ENCODE data around the gene SIAH2. TPM values are rescaled to one million over a fixed set of nuclear protein-coding genes. Genes with fewer than 3 reads are reported as not detected.

SIAH2 gene
- total and polyA plus RNA-seq, 2 of the 8 experiments (the other 6 are each of a cell fraction or from before 2014, with no cell fraction given) = 23.9 to 34.2 TPM

DNA sequence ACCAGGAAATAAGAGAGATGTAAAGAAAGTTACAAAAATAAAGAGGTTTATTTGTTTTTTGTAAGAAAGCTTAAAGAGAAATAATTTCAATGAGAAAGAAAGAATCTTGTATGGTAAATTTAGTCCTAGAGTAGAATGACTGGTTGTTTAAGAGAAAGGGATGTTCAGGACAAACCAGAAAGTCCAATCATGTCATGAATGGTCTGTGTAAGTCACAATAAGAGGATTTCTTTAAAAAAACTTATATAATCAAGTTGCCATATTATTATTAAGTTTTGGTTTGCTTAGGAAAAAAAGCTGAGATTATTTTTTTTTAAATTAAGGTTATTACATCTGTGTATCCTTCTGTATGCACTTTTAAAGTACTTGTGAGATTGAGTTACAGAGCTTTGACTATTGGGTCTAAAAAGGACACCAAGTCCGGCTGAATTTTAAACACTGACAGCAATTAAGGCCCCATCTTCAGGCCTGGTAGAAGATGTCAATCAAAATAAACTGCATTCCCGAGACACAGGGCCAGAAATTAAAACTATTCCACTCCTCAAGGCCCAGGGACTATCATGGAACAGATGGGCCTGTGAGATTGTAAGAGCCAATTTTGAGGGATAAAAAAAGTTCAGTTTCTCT, 71.4 kb downstream of the SIAH2 start (continued):
- TF ChIP-seq BCL11A (IDR thresholded peaks at IDR 0.05; ENCODE audit: low read depth in 2 of 2, low read length in 2 of 2) (no peak), ZNF274 (IDR thresholded peaks at IDR 0.05; ENCODE audit: borderline replicate concordance, extremely low read depth, low read length) (no peak), BRCA1 (IDR thresholded peaks at IDR 0.05; ENCODE audit: low read depth, low read length) (no peak), SRF (IDR thresholded peaks at IDR 0.05; ENCODE audit: low read depth, low read length) (no peak), CTBP2 (IDR thresholded peaks at IDR 0.05; ENCODE audit: borderline replicate concordance, insufficient read depth, insufficient read length, low read length) (no peak), NANOG (IDR thresholded peaks at IDR 0.05; ENCODE audit: insufficient read depth, low read depth, low read length, poor library complexity, severe bottlenecking) (no peak)

Other genes with a start within 250 kb of the SIAH2 start
- gene SERP1, start 216.7 kb downstream of the SIAH2 start, total RNA-seq (2021; fragmentation: NEBNext Ultra II Directional; extraction: Animal tissue kit (Norgen Biotek cat#: 25700)) = 98.2 and 111 TPM in 2 replicates
- 90.3 and 167 TPM in 2 replicates for gene SERP1, start 216.7 kb downstream of the SIAH2 start, polyA plus RNA-seq (2011; rRNA removed)
- gene EIF2A, start 216.4 kb downstream of the SIAH2 start, total RNA-seq (2021; fragmentation: NEBNext Ultra II Directional; extraction: Animal tissue kit (Norgen Biotek cat#: 25700)) = 87.5 and 91.6 TPM in 2 replicates
- 32.1 and 59.3 TPM in 2 replicates for gene EIF2A, start 216.4 kb downstream of the SIAH2 start, polyA plus RNA-seq (2011; rRNA removed)
- 74.7 and 79.0 TPM in 2 replicates for gene SELENOT, start 159.8 kb downstream of the SIAH2 start, total RNA-seq (2021; fragmentation: NEBNext Ultra II Directional; extraction: Animal tissue kit (Norgen Biotek cat#: 25700))
- gene SELENOT, start 159.8 kb downstream of the SIAH2 start, polyA plus RNA-seq (2011; rRNA removed) = 133 and 290 TPM in 2 replicates
- not detected in 2 replicates for gene ERICH6, start 59.2 kb downstream of the SIAH2 start, total RNA-seq (2021; fragmentation: NEBNext Ultra II Directional; extraction: Animal tissue kit (Norgen Biotek cat#: 25700))
- not detected in 2 replicates for gene ERICH6, start 59.2 kb downstream of the SIAH2 start, polyA plus RNA-seq (2011; rRNA removed)
- not detected in 2 replicates for gene MINDY4B, start 142.3 kb upstream of the SIAH2 start, total RNA-seq (2021; fragmentation: NEBNext Ultra II Directional; extraction: Animal tissue kit (Norgen Biotek cat#: 25700))
- not detected in 2 replicates for gene MINDY4B, start 142.3 kb upstream of the SIAH2 start, polyA plus RNA-seq (2011; rRNA removed)
- gene CLRN1, start 209.6 kb upstream of the SIAH2 start, total RNA-seq (2021; fragmentation: NEBNext Ultra II Directional; extraction: Animal tissue kit (Norgen Biotek cat#: 25700)) = 0.35 and 0.59 TPM in 2 replicates
- gene CLRN1, start 209.6 kb upstream of the SIAH2 start, polyA plus RNA-seq (2011; rRNA removed) = 0.17 and 0.20 TPM in 2 replicates